ENCODE measurements around the gene FEM1C.

The FEM1C gene

GRCh38 chr5:115477581-115477980 lies 67.0 kb downstream of the FEM1C start:
- DNase-seq (ENCODE audit: low read depth in 3 of 3): no peak

GRCh38 chr5:115475788-115476187 lies 68.8 kb downstream of the FEM1C start:
- DNase-seq (ENCODE audit: low read depth in 3 of 3): no peak

GRCh38 chr5:115472271-115473025 lies 72.1 kb downstream of the FEM1C start:
- no peak for DNase-seq (ENCODE audit: low read depth in 3 of 3)

- DNase-seq (ENCODE audit: low read depth in 3 of 3): no peak
Measured at GRCh38 chr5:115471345-115472063, 73.1 kb downstream of the FEM1C start.

- no peak for DNase-seq (ENCODE audit: low read depth in 3 of 3)
Measured at GRCh38 chr5:115470921-115471320, 73.7 kb downstream of the FEM1C start.
